ENCODE data around the gene SYT1.

Gene SYT1

GRCh38 chr12:79364197-79364596, 499.6 kb downstream of the SYT1 start:
- DNase-seq, result no peak

- no peak for DNase-seq
Observed at GRCh38 chr12:79366374-79366773, 501.8 kb downstream of the SYT1 start.

- DNase-seq, result no peak
Observed at GRCh38 chr12:79367032-79367589, 502.5 kb downstream of the SYT1 start.

- DNase-seq, result no peak
Observed at GRCh38 chr12:79370021-79370420, 505.4 kb downstream of the SYT1 start.

GRCh38 chr12:79371226-79371625, 506.7 kb downstream of the SYT1 start:
- no peak for DNase-seq

- peak; percentile 28 for DNase-seq
Observed at GRCh38 chr12:79373896-79374499, 509.4 kb downstream of the SYT1 start.

- no peak for DNase-seq
Observed at GRCh38 chr12:79374545-79374944, 510.0 kb downstream of the SYT1 start.

- no peak for DNase-seq
Observed at GRCh38 chr12:79375050-79375449, 510.5 kb downstream of the SYT1 start.

GRCh38 chr12:79378496-79378895, 513.9 kb downstream of the SYT1 start:
- DNase-seq, result peak; percentile 41

- no peak for DNase-seq
Observed at GRCh38 chr12:79380402-79380801, 515.8 kb downstream of the SYT1 start.

- DNase-seq, result no peak
Observed at GRCh38 chr12:79381248-79382208, 517.0 kb downstream of the SYT1 start.

GRCh38 chr12:79384551-79384950, 520.0 kb downstream of the SYT1 start:
- no peak for DNase-seq

- no peak for DNase-seq
Observed at GRCh38 chr12:79388011-79388410, 523.4 kb downstream of the SYT1 start.

- no peak for DNase-seq
Observed at GRCh38 chr12:79393842-79394241, 529.3 kb downstream of the SYT1 start.

GRCh38 chr12:79397609-79398008, 533.0 kb downstream of the SYT1 start:
- peak; percentile 27 for DNase-seq

GRCh38 chr12:79400481-79400880, 535.9 kb downstream of the SYT1 start:
- DNase-seq, result no peak

- peak; percentile 67 for DNase-seq
Observed at GRCh38 chr12:79402606-79403005, 538.0 kb downstream of the SYT1 start.

GRCh38 chr12:79406993-79407392, 542.4 kb downstream of the SYT1 start:
- peak; percentile 49 for DNase-seq

- peak; percentile 92 for DNase-seq
Observed at GRCh38 chr12:79407671-79408622, 543.4 kb downstream of the SYT1 start.

- no peak for DNase-seq
Observed at GRCh38 chr12:79408689-79409088, 544.1 kb downstream of the SYT1 start.

- DNase-seq, result peak; percentile 95
Observed at GRCh38 chr12:79409562-79409961, 545.0 kb downstream of the SYT1 start.

- DNase-seq, result no peak
Observed at GRCh38 chr12:79411791-79412190, 547.2 kb downstream of the SYT1 start.
